ENCODE measurements around the gene KRTAP19-4.

DNA sequence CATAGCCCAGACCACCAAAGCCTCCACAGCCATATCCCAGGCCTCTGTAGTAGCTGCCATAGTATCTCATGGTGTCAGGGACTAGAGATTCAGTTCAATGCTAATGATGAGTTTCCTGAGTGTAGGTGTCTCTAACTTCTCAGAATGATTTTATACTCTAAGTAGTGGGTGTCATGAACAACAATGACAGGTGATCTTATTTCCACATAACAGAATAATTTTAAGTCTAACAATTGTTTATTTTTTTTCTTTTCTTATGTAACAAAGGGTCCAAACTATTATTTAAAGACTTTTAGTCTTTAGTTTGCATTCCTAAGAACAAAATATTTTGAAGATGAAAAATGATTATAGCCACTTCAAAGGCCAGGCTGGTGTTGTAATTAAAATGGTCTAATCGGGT lies 44.8 kb upstream of the KRTAP19-4 start, which contains the start of gene KRTAP19-6:
- TF ChIP-seq, protein P1, sequence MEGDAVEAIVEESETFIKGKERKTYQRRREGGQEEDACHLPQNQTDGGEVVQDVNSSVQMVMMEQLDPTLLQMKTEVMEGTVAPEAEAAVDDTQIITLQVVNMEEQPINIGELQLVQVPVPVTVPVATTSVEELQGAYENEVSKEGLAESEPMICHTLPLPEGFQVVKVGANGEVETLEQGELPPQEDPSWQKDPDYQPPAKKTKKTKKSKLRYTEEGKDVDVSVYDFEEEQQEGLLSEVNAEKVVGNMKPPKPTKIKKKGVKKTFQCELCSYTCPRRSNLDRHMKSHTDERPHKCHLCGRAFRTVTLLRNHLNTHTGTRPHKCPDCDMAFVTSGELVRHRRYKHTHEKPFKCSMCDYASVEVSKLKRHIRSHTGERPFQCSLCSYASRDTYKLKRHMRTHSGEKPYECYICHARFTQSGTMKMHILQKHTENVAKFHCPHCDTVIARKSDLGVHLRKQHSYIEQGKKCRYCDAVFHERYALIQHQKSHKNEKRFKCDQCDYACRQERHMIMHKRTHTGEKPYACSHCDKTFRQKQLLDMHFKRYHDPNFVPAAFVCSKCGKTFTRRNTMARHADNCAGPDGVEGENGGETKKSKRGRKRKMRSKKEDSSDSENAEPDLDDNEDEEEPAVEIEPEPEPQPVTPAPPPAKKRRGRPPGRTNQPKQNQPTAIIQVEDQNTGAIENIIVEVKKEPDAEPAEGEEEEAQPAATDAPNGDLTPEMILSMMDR (IDR thresholded peaks at IDR 0.05; ENCODE audit: low read depth, low read length, poor library complexity, severe bottlenecking) = no peak
- TF ChIP-seq EZH2phosphoT487 (IDR thresholded peaks at IDR 0.05; ENCODE audit: borderline replicate concordance, low read length) = no peak
